GM12874 (cell line): ENCODE data around the gene EXOC4.

Experiments
- TF ChIP-seq, protein P1 (sequence below): IDR thresholded peaks from 2 replicates; pipeline ENCODE4 v1.5.1; 2011; ENCODE audit warnings: low read depth, mild to moderate bottlenecking, control low read depth, low read length, moderate library complexity; ENCODE audit not compliant: insufficient read depth

The EXOC4 gene

DNA sequence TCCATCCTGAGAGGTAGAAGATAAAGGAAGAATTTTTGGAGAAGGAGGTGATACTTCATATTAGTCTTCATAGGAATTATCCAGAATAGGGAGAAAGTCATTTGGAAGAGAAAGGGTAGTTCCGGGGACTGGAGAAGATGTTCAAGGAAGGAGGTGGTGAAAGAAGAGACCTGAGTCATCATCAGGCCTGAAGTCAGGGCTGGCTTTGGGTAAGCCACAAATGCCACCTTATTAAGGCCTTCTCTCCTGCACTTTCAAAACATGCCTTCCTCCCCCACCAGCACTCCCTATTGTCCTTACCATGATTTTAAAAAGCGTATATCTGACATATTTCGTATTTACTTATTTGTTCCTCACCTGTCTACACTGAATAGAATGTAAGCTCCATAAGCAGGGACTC is 762.1 kb downstream of the EXOC4 start:
- TF ChIP-seq, protein P1, sequence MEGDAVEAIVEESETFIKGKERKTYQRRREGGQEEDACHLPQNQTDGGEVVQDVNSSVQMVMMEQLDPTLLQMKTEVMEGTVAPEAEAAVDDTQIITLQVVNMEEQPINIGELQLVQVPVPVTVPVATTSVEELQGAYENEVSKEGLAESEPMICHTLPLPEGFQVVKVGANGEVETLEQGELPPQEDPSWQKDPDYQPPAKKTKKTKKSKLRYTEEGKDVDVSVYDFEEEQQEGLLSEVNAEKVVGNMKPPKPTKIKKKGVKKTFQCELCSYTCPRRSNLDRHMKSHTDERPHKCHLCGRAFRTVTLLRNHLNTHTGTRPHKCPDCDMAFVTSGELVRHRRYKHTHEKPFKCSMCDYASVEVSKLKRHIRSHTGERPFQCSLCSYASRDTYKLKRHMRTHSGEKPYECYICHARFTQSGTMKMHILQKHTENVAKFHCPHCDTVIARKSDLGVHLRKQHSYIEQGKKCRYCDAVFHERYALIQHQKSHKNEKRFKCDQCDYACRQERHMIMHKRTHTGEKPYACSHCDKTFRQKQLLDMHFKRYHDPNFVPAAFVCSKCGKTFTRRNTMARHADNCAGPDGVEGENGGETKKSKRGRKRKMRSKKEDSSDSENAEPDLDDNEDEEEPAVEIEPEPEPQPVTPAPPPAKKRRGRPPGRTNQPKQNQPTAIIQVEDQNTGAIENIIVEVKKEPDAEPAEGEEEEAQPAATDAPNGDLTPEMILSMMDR = no peak

DNA sequence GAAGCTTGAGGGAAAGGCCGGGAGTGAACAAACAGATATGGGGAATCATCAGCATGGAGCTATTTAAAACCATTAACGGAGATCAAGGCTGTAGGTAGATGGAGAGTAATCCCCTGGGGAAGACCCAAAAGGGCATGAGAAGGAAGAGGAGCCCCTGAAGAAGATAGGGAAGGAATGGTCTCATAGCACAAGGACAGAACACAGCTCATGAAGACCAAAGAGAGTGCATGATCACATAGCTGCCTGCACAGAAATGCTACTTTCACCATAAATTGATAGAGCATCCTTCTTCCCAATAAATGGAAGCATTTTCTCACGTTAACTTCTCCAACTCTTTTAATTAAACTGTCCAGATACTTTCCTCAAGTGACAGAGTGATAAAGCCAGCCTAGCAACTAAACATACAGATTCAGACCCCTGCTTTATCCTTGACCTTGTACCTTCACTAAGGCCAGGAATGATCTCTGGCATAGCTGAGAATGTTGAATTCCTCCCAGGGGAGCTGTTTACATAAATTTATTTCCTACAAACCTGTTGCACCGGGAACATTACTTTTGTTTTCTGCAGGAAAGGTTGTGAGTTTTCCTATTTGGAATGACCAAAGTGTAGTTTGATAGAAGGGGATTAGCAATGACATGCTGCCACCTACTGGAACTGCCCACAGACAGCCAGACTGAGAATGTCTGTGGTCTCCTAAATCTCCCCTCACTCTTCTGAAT is 763.5 kb downstream of the EXOC4 start:
- TF ChIP-seq, protein P1 = peak; percentile 54

DNA sequence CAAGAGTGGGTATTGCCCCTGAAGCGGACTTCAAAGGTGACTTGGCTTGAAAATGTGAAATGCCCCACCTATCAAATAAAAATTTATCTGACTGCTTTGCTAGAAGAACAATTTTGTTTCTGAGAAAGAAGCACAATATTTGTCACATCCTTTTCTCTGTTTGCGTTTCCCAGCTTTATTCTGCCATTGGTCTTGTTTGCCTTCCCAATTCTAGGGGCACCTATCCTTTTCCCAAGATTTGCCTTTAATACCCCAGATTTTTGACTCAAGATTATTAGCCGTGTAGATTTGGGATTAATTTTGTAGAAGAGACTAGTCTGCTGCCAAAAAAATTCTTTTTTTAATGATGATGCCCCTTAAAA is 764.0 kb downstream of the EXOC4 start:
- TF ChIP-seq, protein P1 = no peak

DNA sequence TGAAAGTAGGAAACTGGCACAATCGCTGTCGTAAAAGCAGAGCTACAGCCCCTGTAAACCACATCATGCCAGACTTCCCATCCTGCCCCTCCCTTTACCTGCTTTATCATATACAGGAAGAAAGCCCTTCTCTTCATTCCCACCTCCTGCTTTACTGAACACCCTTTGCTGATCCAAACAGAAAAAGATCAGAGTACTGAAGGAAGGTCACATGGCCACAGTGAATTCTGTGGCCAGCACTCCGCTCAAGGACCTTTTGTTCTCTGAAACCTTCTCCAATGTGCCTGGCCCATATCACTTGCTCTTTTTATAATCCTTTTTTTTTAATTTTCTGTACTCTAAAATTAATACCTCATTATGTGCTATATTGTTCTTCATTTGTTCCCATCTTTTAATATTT is 765.4 kb downstream of the EXOC4 start:
- TF ChIP-seq, protein P1 = no peak

DNA sequence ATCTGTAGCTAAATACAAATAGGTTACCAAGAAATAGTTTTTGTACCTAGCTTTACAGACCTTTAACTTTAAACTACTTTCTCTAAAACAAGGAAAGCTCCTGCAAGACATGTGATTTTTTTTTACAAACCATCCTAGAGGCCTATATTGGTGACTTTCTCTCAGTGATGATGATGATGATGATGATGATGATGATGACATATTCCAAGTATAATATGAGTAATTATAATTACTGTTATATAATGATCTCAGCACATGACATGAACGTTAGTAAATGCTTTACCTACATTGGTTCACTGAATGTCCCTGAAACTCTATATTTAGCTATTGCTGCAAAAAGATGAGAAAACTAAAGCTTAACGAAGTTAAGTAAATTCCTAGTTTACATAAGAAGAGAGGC is 766.4 kb downstream of the EXOC4 start:
- TF ChIP-seq, protein P1 = no peak

DNA sequence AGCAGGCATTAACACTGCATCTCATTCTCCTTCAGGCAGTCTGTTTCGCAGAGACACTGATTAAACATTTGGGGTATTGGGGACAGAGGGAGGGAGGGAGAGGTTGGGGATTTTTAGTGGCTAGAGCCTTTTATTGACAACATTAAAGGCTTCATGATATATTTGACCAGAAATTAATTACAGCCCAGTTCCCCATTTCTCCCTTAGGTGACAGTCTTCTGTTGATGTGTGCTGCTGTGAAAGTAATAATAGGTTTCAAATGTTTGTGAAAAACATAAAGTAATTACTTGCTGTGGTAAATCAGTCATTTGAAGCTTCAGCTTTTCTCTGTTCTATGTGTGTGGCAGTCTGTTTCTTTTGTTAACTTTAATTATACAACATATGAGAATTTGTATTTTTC is 769.0 kb downstream of the EXOC4 start:
- TF ChIP-seq, protein P1 = no peak

DNA sequence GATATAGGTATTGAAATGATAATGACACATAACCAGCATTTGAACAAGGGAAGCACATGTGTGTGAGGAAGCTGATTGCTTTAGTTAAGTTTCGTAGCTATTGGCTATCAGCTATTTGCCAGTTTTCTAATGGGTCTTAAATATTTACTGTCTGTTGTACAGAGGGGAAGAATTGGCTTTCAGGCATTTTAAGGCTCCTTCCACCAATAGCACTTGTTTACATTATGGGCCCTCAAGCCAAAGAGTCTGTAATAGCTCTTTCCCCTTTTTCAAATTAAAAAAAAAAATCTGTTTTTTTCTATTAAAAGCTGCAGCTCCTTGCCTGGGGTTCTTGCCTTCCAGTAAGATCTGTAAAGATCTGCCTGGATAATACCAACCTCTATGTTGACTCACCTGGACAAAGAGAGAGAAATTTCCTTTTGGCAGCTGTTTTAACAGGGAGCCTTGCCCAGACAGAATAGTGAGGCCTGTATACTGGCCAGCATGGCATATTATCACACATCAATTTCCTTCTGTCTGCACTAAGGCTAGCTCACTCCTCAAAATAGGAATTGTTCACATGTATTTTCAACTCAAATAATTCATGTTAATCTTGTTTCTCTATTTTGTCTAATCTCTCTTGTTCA is 769.5 kb downstream of the EXOC4 start:
- TF ChIP-seq, protein P1 = no peak
